Stimulated activated naive B cell treated with anti-CD40 and anti-IgM and Interleukin-4, amounts not matched to agents 10 μg/mL and 1 μg/mL and 100 μg/mL, for 72 hours (primary cell): Measurements from ENCODE around the gene FBXO31.

ENCODE experiments used
- ATAC-seq, 2 donors: fragments of 150-1000 bp; cut with Tn5 transposase; replicated peaks; 2 replicates each; pipeline ENCODE4 v1.10.0; 2021; ENCODE audit warnings: moderate library complexity in 1 of 2
- DNase-seq: peaks from one replicate; pipeline ENCODE4 v3.0.0; 2021
- H3K27ac Mint-ChIP-seq: one replicate; pipeline ENCODE4 v1.8.0; 2022; ENCODE audit warnings: mild to moderate bottlenecking, mixed read lengths
- H3K27me3 Mint-ChIP-seq, 2 donors: one replicate each; pipeline ENCODE4 v1.8.0; 2022; ENCODE audit warnings: mixed read lengths in 2 of 2
- H3K36me3 Mint-ChIP-seq, 2 donors: one replicate each; pipeline ENCODE4 v1.8.0; 2022; ENCODE audit warnings: mixed read lengths in 2 of 2, mild to moderate bottlenecking in 1 of 2
- H3K4me1 Mint-ChIP-seq, 2 donors: one replicate each; pipeline ENCODE4 v1.8.0; 2022; ENCODE audit warnings: mixed read lengths in 2 of 2, mild to moderate bottlenecking in 1 of 2
- H3K4me3 Mint-ChIP-seq, 2 donors: one replicate each; pipeline ENCODE4 v1.8.0; 2022; ENCODE audit warnings: mild to moderate bottlenecking in 2 of 2, mixed read lengths in 2 of 2, moderate library complexity in 1 of 2
- H3K9me3 Mint-ChIP-seq, 2 donors: one replicate each; pipeline ENCODE4 v1.8.0; 2022; ENCODE audit warnings: mixed read lengths in 2 of 2, mild to moderate bottlenecking in 1 of 2

The FBXO31 gene

GRCh38 chr16:87417528-87417910 is 33.9 kb upstream of the FBXO31 start:
- no peak for ATAC-seq
- Mint-ChIP-seq H3K27ac (no peak overlapping the region), H3K4me1 (no peaks in the 10 kb centered on the region), H3K36me3 (peaks cover 5 to 10% of the 10 kb centered on the region in 2 donors), H3K9me3 (peaks cover 0 to 3% of the 10 kb centered on the region in 2 donors), H3K27me3 (no peaks in the 10 kb centered on the region), H3K4me3 (no peak overlapping the region)
- DNase-seq: no peak

- Mint-ChIP-seq H3K27ac (no peak overlapping the region), H3K9me3 (peaks cover 0 to 2% of the 10 kb centered on the region in 2 donors), H3K36me3 (peaks cover 3 to 7% of the 10 kb centered on the region in 2 donors), H3K27me3 (no peaks in the 10 kb centered on the region), H3K4me1 (no peaks in the 10 kb centered on the region), H3K4me3 (no peak overlapping the region)
- ATAC-seq (no peak), DNase-seq (no peak)
These were observed 33.4 kb upstream of the FBXO31 start for GRCh38 chr16:87416826-87417527.

GRCh38 chr16:87415441-87415840 is 31.9 kb upstream of the FBXO31 start:
- Mint-ChIP-seq H3K27ac (no peak overlapping the region), H3K36me3 (peaks cover 2 to 3% of the 10 kb centered on the region in 2 donors), H3K27me3 (no peaks in the 10 kb centered on the region), H3K4me3 (no peak overlapping the region), H3K4me1 (no peaks in the 10 kb centered on the region), H3K9me3 (no peaks in the 10 kb centered on the region)
- DNase-seq (no peak), ATAC-seq (no peak)

GRCh38 chr16:87414251-87414680 is 30.7 kb upstream of the FBXO31 start:
- H3K27me3 Mint-ChIP-seq: no peaks in the 10 kb centered on the region
- H3K27ac Mint-ChIP-seq: no peak overlapping the region
- H3K4me3 Mint-ChIP-seq: no peak overlapping the region
- no peaks in the 10 kb centered on the region for H3K9me3 Mint-ChIP-seq
- ATAC-seq: peak in 1 of 2 donors; percentile 50
- H3K36me3 Mint-ChIP-seq: peaks cover 2 to 3% of the 10 kb centered on the region in 2 donors
- H3K4me1 Mint-ChIP-seq: no peaks in the 10 kb centered on the region
- DNase-seq: no peak

- peaks cover 2 to 3% of the 10 kb centered on the region in 2 donors for H3K36me3 Mint-ChIP-seq
- no peak overlapping the region for H3K4me3 Mint-ChIP-seq
- no peaks in the 10 kb centered on the region for H3K9me3 Mint-ChIP-seq
- no peaks in the 10 kb centered on the region for H3K4me1 Mint-ChIP-seq
- no peak for ATAC-seq
- no peak for DNase-seq
- H3K27me3 Mint-ChIP-seq: no peaks in the 10 kb centered on the region
- H3K27ac Mint-ChIP-seq: no peak overlapping the region
These were observed 29.4 kb upstream of the FBXO31 start for GRCh38 chr16:87412996-87413421.

GRCh38 chr16:87412371-87412995 is 28.9 kb upstream of the FBXO31 start:
- H3K36me3 Mint-ChIP-seq: peaks cover 2 to 4% of the 10 kb centered on the region in 2 donors
- no peak overlapping the region for H3K27ac Mint-ChIP-seq
- no peak for DNase-seq
- no peaks in the 10 kb centered on the region for H3K9me3 Mint-ChIP-seq
- H3K27me3 Mint-ChIP-seq: no peaks in the 10 kb centered on the region
- no peak overlapping the region for H3K4me3 Mint-ChIP-seq
- no peak for ATAC-seq
- no peaks in the 10 kb centered on the region for H3K4me1 Mint-ChIP-seq

GRCh38 chr16:87411375-87412271 is 28.0 kb upstream of the FBXO31 start:
- H3K27me3 Mint-ChIP-seq: no peaks in the 10 kb centered on the region
- H3K4me1 Mint-ChIP-seq: peaks cover 0 to 2% of the 10 kb centered on the region in 2 donors
- DNase-seq (no peak), ATAC-seq (no peak)
- H3K36me3 Mint-ChIP-seq: peaks cover 5 to 8% of the 10 kb centered on the region in 2 donors
- H3K9me3 Mint-ChIP-seq: no peaks in the 10 kb centered on the region
- H3K4me3 Mint-ChIP-seq: no peak overlapping the region
- no peak overlapping the region for H3K27ac Mint-ChIP-seq

GRCh38 chr16:87410968-87411367 is 27.4 kb upstream of the FBXO31 start:
- no peak for DNase-seq
- Mint-ChIP-seq H3K27me3 (no peaks in the 10 kb centered on the region), H3K4me3 (no peak overlapping the region), H3K4me1 (peaks cover 0 to 2% of the 10 kb centered on the region in 2 donors), H3K36me3 (peaks cover 7 to 10% of the 10 kb centered on the region in 2 donors), H3K9me3 (no peaks in the 10 kb centered on the region), H3K27ac (no peak overlapping the region)
- no peak for ATAC-seq

GRCh38 chr16:87410530-87410929 is 27.0 kb upstream of the FBXO31 start:
- DNase-seq (no peak), ATAC-seq (no peak)
- Mint-ChIP-seq H3K27me3 (no peaks in the 10 kb centered on the region), H3K36me3 (peaks cover 12 to 14% of the 10 kb centered on the region in 2 donors), H3K4me1 (peaks cover 0 to 2% of the 10 kb centered on the region in 2 donors), H3K9me3 (no peaks in the 10 kb centered on the region), H3K4me3 (no peak overlapping the region), H3K27ac (no peak overlapping the region)

GRCh38 chr16:87409781-87410180 is 26.2 kb upstream of the FBXO31 start:
- Mint-ChIP-seq H3K4me1 (peaks cover 0 to 2% of the 10 kb centered on the region in 2 donors), H3K27ac (no peak overlapping the region), H3K36me3 (peaks cover 18 to 19% of the 10 kb centered on the region in 2 donors), H3K27me3 (no peaks in the 10 kb centered on the region), H3K4me3 (no peak overlapping the region), H3K9me3 (no peaks in the 10 kb centered on the region)
- ATAC-seq (no peak), DNase-seq (no peak)

GRCh38 chr16:87409153-87409552 is 25.6 kb upstream of the FBXO31 start:
- H3K36me3 Mint-ChIP-seq: peaks cover 18 to 19% of the 10 kb centered on the region in 2 donors
- no peaks in the 10 kb centered on the region for H3K27me3 Mint-ChIP-seq

GRCh38 chr16:87407511-87408112 is 24.0 kb upstream of the FBXO31 start:
- peaks cover 21 to 28% of the 10 kb centered on the region in 2 donors for H3K36me3 Mint-ChIP-seq
- no peak overlapping the region for H3K4me3 Mint-ChIP-seq
- DNase-seq (no peak), ATAC-seq (peak; percentile 45 to 76)
- H3K9me3 Mint-ChIP-seq: no peaks in the 10 kb centered on the region
- no peaks in the 10 kb centered on the region for H3K27me3 Mint-ChIP-seq
- H3K4me1 Mint-ChIP-seq: peaks cover 0 to 2% of the 10 kb centered on the region in 2 donors
- H3K27ac Mint-ChIP-seq: no peak overlapping the region

More at GRCh38 chr16:87409153-87409552, 25.6 kb upstream of the FBXO31 start:
- DNase-seq (no peak), ATAC-seq (no peak)
- no peak overlapping the region for H3K27ac Mint-ChIP-seq
- H3K4me3 Mint-ChIP-seq: no peak overlapping the region
- peaks cover 0 to 2% of the 10 kb centered on the region in 2 donors for H3K4me1 Mint-ChIP-seq
- no peaks in the 10 kb centered on the region for H3K9me3 Mint-ChIP-seq

GRCh38 chr16:87406495-87407088 is 23.0 kb upstream of the FBXO31 start:
- Mint-ChIP-seq H3K9me3 (no peaks in the 10 kb centered on the region), H3K4me3 (no peak overlapping the region), H3K27me3 (no peaks in the 10 kb centered on the region), H3K36me3 (peaks cover 23 to 27% of the 10 kb centered on the region in 2 donors), H3K4me1 (peaks cover 0 to 2% of the 10 kb centered on the region in 2 donors), H3K27ac (no peak overlapping the region)
- DNase-seq: no peak
- ATAC-seq: no peak
